GM21825 (cell line): ENCODE results near the gene OR6B2.
A peak's percentile ranks its signal among the peaks of the same experiment; 100 is the strongest.

Source experiments
- ATAC-seq: cut with Tn5 transposase; IDR thresholded peaks from one replicate; pipeline ENCODE4 v1.9.1; 2021; ENCODE audit warnings: mild to moderate bottlenecking, moderate library complexity; ENCODE audit not compliant: unreplicated experiment

OR6B2 gene

DNA sequence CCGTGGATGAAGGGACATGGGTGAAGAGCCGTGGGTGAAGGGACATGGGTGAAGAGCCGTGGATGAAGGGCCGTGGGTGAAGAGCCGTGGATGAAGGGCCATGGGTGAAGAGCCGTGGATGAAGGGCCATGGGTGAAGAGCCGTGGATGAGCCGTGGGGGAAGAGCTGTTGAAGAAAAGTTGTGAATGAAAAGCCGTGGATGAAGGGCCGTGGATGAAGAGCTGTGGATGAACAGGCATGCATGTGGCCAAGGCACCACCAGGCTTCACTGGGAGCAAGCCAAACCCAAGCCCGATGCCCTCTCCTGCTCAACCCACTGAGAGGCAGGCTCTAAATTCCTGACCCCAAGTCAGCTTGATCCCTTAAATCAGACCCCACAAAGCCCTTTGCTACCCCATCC lies 12.5 kb upstream of the OR6B2 start:
- no peak for ATAC-seq

GRCh38 chr2:240041363-240041762 lies 11.1 kb upstream of the OR6B2 start:
- ATAC-seq: no peak

DNA sequence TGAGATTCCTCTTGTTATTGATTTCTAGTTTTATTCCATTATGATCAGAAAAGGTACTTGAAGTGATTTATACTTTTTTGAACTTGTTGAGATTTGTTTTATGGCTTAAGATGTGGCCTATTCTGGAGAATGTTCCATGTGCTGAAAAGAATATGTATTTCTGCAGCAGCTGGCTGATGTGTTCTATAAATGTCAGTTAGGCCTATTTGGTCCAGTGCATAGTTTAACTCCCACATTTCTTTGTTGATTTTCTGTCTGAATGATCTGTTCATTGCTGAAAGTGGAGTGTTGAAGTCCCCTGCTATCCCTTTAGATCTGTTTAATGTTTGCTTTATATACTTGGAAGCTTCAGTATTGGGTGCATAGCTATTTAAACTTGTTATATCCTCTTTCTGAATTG lies 7.1 kb upstream of the OR6B2 start:
- no peak for ATAC-seq

GRCh38 chr2:240033330-240033678 lies 3.1 kb upstream of the OR6B2 start:
- no peak for ATAC-seq

DNA sequence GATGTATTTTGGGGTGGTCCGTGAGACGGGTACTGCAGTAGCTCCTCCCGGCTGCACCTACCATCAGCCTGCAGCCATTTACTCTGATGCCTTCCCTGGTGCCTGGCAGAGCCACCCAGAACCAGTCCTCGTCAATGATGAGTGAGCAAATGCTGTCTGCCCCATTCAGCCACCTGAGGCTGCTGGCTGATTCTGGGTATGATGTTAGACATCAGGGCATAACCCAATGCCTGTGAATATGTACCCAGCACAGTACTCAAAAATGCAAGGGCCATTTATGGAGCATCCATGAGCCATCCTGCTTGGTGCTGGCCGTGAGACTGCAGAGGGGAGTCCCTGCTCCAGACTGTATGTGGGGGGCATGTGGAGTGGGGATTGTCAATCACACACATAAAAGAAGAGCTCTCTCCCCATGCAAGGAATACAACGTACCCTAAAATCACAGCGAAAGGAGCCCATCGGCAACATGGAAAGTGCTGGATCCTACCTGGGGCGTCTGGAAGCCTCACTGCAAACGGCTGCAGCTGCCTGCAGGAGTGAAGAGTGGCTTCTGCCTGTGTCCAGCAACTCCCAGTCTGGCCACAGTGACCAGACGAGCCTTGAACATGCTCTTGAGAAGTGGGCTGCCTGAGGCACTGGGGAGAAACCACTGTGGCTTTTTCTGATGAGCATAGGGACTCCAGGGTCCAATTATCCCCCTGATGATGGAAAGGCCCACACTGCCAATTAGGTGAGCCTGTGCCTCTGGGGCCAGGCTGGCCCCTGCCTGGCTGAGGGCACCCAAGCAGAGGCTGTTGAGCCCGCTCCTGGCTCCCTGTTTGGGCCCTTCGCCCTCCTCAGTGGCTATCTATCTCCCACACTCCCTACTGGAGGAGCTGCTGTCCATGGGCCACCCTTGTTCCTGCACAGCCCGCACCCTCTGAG lies 2.4 kb upstream of the OR6B2 start:
- ATAC-seq: no peak

- ATAC-seq: peak; percentile 32
These were observed 5.5 kb downstream of the OR6B2 start for GRCh38 chr2:240024766-240025165.

- ATAC-seq: no peak
These were observed 6.4 kb downstream of the OR6B2 start for GRCh38 chr2:240023792-240024191.

DNA sequence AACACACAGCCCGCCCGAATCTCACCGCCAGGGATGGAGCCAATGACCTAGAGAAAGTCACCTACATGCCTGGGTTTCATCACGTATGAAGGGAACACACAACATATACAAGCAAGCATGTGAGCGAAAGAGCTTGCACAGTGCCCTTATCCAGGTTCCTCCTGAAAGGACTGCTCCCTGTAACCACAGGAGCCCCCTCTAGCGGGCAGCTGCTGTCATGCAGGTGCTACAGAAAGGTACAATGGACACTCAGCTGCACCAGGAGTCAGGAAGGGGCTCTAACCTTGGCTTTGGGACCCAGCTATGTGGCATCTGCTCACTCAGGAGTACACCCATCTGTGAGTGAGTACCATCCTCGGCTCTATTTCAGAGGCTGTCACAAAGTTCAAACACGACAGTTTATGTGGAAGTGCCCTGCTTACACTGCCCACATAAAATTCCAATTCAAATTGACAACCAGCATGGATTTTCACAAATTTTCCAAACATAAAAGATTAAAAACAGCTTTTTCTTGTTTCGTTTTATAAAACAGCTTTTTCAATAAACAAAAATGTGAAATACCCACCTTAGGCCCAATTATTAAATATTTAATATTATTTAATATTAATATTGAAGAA lies 8.6 kb downstream of the OR6B2 start:
- no peak for ATAC-seq

DNA sequence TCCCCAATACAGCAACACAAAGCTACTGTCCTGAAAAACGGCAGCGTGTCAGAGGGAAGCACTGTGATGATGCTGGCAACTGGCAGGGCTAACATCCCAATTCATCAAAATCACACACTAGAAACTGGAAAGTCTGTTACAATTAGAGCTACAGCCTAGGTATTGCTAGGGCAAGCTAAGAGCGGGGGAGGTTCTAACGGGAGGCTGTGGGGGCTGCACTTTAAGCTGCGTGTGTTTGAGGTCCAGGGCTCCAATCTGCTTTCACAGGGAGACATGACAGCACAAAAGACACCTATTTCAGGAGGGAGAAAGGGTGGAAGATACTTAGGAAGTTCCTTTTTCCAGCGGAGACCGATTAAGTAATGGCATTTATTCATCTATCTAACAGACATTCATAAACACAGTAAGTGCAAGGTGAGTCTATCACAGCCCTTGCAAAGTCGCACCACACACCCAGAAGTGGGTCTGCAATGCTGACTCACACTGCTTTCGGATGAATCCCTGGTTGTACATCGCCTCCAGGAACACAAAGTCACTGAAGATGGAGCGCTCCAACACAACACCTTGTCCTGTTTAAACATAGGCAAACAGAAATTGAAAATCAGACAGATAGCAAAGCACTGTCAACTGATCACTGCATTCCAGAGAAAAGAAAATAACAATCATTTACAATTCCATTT lies 12.0 kb downstream of the OR6B2 start:
- no peak for ATAC-seq

DNA sequence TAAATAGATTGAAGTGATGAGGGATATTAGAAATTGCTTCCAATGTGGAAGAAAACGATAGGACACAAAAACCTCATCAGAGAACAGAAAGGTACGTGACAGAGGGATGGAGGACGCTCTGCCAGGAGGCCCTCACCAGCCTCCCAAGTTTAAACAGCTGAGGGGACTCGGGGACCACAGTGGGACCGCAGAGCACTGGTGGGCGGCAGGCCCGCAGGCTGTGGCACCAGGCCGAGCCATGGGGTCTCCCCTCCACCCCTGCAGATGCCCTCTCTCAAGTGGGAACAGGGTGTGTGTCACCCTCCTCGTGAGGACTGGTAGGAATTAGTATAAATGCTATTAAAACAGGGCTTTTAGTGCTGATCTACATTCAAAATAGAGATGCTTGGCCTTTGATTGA lies 15.9 kb downstream of the OR6B2 start:
- ATAC-seq: no peak

DNA sequence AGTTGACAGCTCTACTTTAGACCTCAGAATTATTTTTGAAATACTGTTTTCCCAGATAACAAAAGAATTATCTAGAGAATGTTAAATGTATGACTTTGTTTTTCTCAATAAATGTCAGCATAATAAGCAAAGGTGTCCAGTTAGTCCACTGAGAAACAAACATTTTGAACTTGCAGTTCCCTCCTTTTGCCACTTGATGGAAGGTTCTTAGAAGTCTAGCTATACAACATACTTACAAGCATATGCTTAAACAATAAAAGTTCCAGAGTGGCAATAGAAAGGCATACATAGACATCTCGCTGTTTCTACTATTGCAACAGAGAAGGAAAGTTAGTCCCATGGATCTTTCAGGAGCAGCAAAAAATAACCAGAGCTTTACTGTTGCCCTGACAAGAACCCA lies 16.9 kb downstream of the OR6B2 start:
- ATAC-seq: no peak

DNA sequence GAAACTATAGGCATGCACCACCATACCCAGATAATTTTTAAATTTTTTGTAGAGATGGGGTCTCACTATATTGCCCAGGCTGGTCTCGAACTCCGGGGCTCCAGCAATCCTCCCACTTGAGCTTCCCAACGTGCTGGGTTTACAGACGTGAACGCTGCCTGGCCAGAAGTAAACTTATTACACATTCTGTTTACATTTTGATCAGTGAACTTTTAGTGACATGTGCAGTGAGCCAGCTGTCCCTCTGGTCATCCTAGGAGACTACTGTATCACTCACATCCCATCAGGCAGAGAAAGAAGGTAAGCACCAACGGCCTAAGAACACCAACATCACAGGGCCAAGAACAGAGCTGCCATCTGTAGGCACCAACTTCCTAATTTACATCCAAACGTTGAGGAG lies 27.2 kb downstream of the OR6B2 start:
- no peak for ATAC-seq

GRCh38 chr2:240000671-240001070 lies 29.6 kb downstream of the OR6B2 start:
- ATAC-seq: no peak

DNA sequence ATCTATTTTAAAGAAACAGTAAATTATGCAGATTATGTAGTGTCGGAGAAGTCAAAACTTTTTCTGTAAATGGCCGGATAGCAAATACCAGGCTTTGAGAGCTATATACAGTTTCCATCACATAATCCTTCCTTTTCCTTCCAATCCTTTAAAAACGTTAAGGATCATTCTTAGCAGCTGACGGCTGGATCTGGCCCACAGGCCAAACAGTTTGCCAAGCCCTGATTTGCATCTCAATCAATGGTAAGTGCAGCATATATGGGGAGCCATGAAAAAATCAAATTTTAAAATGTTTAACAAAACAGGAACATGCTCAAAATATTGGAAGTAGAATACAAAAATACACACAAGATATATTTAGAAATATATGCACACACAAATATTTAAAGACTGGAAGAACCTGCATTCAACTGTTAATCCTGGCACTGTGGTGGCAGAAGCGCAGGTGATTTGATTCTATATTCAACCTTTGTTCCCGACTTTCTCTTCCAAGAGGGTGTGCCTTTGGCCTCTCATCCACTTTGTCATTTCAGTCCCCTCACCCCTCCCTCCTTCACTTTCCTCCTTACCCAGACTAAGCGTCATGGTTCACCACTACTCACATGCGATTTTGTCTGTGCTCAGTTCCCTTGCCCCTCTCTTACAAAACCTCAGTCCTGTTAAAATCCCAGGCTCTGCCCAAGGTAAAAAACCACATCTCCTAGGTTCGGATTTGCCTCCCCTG lies 32.4 kb downstream of the OR6B2 start:
- ATAC-seq: no peak

DNA sequence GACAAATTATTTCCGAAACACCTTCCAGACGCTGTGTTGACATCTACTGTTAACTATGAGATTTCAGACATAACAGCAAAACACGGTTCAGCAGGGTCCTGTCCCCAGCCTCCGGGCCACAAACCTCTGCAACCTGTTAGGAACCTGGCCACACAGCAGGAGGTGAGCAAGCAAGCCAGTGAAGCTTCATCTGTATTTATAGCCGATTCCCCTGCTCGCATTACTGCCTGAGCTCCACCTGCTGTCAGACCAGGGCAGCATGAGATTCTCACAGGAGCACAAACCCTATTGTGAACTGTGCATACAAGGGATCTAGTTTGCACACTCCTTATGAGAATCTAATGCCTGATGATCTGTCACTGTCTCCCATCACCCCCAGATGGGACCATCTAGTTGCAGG lies 36.1 kb downstream of the OR6B2 start:
- ATAC-seq: no peak

DNA sequence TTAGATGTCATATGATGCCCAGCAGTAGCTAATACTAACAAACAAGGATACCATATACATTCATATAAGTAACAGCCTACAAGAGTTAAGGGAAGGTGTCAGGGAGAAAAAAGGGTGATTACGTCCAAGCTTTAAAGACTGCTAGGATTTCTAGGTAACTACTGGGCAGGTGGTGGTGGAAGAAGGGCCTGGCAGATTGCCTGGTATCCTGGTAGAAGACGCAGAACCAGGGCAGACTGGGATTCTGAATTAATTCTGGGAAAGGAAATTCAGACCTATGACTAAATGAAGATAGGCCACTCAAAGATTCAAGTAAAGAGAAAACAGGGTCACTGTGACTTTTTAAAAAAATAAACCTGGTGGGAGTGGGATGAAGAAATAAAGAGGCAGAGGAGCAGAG lies 36.9 kb downstream of the OR6B2 start:
- no peak for ATAC-seq

GRCh38 chr2:239991689-239992314 lies 38.4 kb downstream of the OR6B2 start:
- ATAC-seq: no peak

DNA sequence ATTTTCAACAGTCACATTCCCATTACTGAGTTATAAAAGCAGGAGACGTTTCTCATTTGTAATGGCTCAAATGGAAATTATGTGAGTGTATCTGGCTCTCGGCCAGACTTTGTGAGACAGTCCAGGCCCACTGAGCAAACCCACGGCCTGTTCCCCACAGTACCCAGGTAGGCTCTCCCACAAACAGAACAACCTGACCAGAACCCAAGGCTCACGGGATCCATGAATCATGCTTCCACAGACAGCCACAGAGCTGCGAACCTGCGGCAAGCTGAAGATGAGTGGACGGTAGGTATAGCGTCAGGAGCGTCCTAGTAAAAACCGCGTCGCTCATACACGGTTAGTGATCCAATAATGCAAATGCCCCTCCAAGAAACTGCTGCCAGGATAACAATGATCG lies 39.3 kb downstream of the OR6B2 start:
- no peak for ATAC-seq

DNA sequence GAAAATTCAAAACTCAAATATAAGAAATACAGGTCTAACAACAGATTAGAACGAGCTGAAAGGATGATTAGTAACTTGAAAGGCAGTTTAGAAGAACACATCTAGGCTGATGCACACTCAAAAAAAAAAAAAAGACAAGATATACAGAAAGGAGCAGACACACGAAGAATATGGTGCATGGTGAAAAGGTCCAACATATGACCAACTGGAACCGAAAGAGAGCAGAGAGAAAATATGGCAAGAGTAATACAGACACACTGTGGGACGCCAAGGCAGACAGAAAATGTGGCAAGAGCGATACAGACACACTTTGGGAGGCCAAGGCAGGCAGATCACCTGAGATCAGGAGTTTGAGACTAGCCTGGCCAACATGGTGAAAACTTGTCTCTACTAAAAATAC lies 44.9 kb downstream of the OR6B2 start:
- no peak for ATAC-seq

GRCh38 chr2:239984421-239985194 lies 45.6 kb downstream of the OR6B2 start:
- ATAC-seq: no peak
